NB4 (cell line): ENCODE data around the gene LMO1.

ENCODE experiments used
- POLR2A ChIP-seq: IDR thresholded peaks from 2 replicates; pipeline ENCODE4 v1.6.1; 2011; ENCODE audit warnings: mild to moderate bottlenecking; ENCODE audit not compliant: insufficient read length; ENCODE audit errors: extremely low read depth
- TF ChIP-seq, protein P1 (sequence below): IDR thresholded peaks from one replicate; pipeline ENCODE4 v1.5.1; 2012; ENCODE audit warnings: low read depth, low read length
- TF ChIP-seq, protein P2 (sequence below): IDR thresholded peaks from 2 replicates; pipeline ENCODE4 v1.6.1; 2011; ENCODE audit warnings: low read depth, low read length

DNA sequence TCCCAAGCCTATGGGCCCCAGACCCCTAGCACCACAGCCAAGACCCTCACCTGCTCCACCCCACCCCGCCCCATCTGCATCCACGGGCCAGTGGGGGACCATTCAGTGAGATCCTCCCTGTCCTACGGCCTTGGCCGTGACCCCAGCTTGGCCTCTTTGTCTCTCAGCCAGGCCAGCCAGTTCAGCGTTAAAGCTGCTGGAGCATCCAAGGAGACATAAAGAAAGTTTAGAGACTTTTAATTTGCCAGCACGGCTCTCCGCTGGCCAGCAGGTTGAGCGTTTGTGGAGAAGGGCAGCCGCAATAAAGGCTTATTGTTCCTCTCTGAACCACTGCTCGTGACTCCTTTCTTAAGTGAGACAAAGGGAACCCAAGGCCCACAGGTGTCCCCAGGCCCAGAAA lies 49.3 kb upstream of the LMO1 start:
- TF ChIP-seq, protein P1, sequence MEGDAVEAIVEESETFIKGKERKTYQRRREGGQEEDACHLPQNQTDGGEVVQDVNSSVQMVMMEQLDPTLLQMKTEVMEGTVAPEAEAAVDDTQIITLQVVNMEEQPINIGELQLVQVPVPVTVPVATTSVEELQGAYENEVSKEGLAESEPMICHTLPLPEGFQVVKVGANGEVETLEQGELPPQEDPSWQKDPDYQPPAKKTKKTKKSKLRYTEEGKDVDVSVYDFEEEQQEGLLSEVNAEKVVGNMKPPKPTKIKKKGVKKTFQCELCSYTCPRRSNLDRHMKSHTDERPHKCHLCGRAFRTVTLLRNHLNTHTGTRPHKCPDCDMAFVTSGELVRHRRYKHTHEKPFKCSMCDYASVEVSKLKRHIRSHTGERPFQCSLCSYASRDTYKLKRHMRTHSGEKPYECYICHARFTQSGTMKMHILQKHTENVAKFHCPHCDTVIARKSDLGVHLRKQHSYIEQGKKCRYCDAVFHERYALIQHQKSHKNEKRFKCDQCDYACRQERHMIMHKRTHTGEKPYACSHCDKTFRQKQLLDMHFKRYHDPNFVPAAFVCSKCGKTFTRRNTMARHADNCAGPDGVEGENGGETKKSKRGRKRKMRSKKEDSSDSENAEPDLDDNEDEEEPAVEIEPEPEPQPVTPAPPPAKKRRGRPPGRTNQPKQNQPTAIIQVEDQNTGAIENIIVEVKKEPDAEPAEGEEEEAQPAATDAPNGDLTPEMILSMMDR: no peak
- no peak for TF ChIP-seq POLR2A
- TF ChIP-seq, protein P2, sequence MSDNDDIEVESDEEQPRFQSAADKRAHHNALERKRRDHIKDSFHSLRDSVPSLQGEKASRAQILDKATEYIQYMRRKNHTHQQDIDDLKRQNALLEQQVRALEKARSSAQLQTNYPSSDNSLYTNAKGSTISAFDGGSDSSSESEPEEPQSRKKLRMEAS: no peak
